Aortic smooth muscle cell (primary cell): ENCODE data around the gene C1QTNF3. TPM values are rescaled to one million over a fixed set of nuclear protein-coding genes. Genes with fewer than 3 reads are reported as not detected.

Experiments used
- total RNA-seq: library from RNA; depleted of rRNA; stranded (reverse); fragments of >200 nt; gene quantifications from 2 replicates; pipeline ENCODE4 v1.2.3, GENCODE V29; 2014

The C1QTNF3 gene
- 0.79 and 1.6 TPM in 2 replicates for total RNA-seq

DNA sequence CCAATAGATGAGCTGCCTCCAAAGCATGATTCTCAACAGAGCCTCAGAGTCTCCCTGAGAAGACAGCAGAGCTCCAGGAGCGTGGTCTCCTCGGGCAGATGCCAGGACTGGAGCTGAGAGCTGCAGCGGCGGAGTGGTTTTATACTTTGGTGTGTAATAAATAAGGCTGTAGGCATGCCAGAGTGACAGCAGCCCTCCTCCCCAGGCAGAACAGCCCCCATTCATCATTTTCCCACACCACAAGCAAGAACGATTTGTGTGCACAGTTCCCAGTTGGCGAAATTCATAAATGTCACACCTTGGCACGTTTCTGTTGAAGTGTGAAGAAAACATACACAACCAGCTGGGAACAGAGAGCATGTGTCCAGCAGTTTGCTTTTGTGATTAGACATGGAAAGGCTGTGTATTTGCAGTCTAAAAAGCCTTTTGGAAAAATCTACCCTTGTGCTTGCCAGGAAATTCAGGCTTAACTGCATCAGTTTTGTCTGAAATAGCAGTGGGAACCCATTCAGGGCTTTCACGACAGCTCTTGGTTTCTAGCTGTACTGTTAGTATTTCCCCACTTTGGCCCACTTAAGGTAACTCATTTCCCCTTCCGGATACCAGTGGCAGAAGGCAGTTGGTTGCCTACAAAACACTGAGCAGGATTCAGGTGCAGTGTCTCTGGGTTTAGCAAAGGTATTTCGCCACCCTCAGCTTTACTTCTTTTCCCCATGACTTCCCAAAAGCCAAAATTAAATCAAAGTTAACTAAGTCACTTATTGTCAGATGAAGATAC is at the start of gene C1QTNF3:
TSS of gene C1QTNF3 (minus strand) at position 115 of the 778 bp plus-strand sequence. CDS start at position 27, 88 bp downstream.

DNA sequence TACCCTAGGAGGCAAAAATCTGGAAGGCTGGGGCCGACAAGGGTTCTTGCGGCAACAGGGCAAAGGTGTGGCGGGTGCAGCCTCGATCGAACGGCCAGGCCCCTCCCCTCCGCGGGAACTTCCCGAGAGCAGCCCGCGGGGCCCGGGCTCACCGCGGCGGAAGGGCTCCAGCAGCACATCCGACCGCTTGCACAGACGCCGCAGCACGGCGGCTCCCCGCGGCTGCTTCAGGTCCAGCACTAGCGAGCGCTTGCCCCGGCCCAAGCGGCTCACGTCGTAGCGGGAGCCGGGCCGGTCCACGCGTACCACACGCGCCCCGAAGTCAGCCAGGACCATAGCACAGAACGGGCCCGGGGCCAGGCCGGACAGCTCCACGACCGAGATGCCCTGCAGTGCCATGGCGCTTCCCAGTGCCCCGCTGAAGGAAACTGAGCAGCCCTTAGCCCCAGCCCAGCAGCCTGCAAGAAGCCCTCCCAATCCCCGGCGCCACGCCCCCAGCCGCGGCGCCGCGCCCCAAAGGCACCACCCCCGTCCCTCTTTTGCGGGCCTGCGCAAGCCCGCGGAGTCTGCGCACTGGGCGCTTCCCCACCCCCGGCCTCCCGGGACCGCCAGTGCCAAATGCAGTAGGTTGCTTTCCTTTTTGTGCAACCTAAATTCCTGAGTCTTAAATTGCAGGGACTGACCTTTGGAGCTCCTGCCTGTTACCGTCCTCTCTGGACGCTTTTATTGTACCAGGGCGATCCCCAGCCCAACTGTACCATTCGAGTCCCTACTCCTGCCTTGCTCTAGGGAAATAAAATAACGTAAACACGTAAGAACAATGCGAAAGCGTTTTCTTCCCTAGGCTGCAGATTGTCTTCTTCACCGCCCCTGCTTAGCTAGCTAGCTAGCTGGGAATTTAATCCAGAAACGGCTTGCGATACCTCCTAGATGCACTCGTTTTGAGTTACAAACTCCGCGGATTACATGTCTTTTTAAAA is 35.1 kb downstream of the C1QTNF3 start, which contains the start of gene AMACR:
TSS of gene AMACR (minus strand) at position 430 of the 980 bp plus-strand sequence. CDS start at position 399, 31 bp downstream.

GRCh38 chr5:33984671-33985124 is 58.3 kb downstream of the C1QTNF3 start, which contains the start of gene SLC45A2:
TSS of gene SLC45A2 (minus strand) at chr5:33984693. CDS start at chr5:33984583, 110 bp downstream.

Other genes with a start within 250 kb of the C1QTNF3 start
- 3.7 and 5.3 TPM in 2 replicates for gene ADAMTS12, start 151.2 kb downstream of the C1QTNF3 start, total RNA-seq
- not detected in 2 replicates for gene RXFP3, start 106.8 kb downstream of the C1QTNF3 start, total RNA-seq
- 0.19 TPM in 1 of 2 replicates, not detected in the other for gene SLC45A2, start 58.5 kb downstream of the C1QTNF3 start, total RNA-seq
- gene AMACR, start 35.2 kb downstream of the C1QTNF3 start, total RNA-seq = 4.8 and 7.1 TPM in 2 replicates